GM19467 (cell line): ENCODE measurements around the gene CD6.

ENCODE experiments used
- ATAC-seq: cut with Tn5 transposase; IDR thresholded peaks from one replicate; pipeline ENCODE4 v1.9.1; 2021; ENCODE audit warnings: mild to moderate bottlenecking, moderate library complexity; ENCODE audit not compliant: unreplicated experiment

The CD6 gene

DNA sequence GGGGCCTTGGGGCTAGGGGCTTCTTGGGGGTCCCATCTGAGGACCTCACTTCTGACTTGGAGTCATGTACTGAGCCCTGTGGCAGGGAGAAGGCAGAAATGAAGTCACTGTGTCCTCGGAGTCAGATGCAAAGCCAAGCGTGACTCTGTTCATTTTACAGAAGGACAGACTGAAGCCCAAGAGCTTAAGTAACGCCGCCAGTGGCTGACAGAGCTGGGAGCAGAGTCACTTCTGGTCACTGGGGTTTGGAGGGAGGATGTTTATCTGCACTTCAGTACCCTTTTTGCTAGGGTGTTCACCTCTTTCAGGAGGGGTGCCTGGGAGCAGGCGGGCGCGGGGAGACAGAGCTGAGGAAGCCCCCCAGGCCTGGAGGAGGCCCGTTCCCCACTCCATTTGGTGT lies 10.7 kb downstream of the CD6 start:
- ATAC-seq = no peak

DNA sequence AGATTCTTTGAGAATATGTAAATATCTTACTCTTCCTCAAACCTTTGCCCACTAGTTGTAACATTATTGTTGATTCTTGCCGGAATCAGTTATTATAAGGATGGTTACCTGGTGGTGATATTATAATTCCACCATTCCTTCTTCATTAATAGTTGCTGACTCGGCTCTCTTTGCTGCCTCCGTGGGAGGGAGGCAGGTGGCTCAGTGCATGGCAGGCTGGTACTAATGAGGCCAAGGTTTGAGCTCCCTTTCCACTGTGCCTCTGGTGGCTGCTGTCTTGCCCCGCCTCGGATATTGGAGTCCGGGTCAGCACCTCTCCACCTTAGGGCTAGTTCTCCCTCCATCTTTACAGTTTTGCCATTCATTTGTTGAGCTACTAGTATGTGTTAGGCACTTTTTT lies 12.7 kb downstream of the CD6 start:
- no peak for ATAC-seq

DNA sequence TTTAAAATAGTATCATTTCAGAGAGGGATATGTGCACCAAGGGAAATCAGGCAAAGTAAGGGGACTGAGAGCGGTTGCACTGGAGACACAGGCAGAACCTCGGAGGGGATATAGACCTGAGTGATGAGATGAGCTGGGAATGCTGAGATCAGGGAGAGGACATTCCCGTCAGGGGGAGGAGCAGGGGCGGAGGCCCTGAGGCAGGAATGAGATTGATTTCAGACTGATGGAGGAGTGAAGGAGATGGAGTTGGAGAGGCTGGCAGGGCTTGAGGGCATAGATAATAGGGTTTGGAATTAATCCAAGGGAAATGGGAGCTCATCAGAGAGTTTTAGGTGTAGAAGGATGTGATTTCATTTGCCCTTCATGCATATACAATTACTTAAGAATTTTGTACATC lies 13.2 kb downstream of the CD6 start:
- ATAC-seq = no peak

DNA sequence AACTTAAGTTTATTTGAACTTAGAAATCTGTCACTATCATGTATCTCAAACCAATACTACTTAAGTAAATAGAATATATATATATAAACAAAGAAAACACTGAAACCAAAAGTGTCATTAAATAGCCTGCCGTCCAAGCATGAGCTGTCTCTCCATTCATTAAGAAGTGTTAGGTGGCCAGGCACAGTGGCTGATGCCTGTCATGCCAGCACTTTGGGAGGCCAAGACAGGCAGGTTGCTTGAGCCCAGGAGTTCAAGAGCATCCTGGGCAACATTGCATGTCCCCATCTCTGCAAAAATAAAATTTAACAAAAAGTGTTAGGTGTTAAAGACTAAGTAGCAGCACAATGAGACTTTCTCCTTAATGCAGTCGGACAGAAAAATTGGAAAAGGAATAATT lies 14.0 kb downstream of the CD6 start:
- no peak for ATAC-seq

DNA sequence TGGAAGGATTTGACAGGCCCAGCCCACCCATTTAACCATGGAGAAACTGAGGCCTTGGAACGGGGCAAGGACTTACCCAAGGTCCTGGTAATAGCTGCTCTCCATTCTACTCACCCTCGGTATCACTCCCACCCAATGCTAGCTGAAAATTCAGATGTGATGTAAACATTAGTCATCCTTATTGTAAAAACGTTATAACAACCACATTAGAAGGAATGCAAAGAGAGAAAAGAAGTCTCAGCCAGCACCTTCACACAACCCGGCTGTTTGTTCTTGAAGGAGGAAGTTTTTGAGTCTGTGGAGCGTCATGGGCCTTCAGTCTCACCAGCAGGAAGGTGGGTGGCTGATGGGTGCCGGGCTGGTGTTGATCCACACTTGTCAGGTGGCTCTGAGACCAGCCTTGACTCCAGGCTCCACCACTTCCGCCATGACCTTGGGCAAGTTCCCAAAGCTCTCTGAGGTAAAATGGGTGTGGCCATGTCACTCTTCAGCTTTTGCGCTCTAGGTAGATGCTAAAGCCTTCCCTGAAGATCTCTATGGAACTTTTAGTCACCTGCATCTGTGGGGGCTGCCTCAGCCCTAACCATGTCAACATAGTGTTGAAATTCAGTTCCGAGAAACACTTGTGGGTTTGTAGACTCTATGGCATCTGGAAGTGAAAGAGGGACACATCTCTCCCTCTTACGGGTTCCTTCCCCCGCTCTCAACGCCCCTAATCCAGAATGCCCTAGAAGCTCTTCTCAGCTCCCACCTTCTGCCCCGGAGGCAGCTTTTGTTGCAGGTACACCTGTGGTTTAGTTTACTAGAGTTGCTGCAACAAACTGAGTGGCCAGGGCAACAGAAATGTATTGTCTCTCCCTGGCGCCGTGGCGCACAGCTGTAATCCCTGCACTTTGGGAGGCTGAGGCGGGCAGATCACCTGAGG lies 14.8 kb downstream of the CD6 start:
- ATAC-seq = no peak

DNA sequence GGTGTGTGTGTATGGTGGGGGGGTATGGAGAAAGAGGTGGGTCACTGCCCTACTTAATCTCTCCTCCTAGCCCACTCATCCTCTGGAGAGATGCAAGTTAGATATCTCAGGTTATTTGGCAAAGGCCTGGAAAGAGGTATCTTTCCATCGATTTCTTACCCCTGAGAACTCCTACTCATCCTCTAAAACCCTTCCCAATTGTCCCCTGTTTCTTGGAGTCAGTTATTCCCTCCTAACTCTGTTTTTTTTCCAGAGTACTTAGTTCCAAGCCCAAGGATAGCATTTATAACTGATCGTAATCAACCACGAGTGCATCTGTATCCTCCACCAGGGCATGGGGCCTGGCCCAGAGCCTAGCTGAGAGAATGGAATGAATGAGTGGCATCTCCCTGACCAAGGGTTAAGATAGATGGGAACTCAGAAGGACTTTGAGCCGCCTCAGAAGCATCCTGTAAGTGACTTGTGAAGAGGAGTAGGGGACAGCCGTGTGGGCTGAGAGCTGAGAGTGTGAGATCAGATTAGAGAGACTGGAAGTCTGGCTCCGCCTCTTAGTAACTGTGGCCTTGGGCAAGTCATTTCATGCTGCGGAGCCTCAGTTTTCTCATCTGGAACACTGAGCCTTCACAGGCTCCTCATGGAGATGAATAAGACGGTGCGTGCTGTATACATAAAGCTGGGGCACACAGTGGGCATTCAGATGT lies 16.2 kb downstream of the CD6 start:
- ATAC-seq = no peak

DNA sequence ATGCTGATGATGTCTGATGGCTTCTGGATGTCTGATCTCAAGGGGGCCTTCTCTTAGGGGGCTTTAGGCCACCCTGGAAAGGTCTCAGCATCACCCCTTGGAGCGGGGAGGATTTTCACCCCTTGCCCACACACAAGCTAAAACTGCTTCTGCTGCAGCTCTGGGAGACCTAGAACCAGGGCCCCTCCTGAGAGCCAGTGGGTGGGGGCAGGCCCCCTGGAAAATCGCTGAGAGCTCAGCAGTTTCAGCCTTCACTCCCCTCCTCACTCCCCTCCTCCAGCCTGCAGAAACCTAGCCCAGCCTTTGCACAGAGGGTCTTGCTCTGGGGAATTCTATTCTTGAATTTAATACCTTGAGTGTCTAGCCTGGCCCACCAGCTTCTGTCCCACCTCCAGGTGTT lies 17.2 kb downstream of the CD6 start:
- no peak for ATAC-seq

DNA sequence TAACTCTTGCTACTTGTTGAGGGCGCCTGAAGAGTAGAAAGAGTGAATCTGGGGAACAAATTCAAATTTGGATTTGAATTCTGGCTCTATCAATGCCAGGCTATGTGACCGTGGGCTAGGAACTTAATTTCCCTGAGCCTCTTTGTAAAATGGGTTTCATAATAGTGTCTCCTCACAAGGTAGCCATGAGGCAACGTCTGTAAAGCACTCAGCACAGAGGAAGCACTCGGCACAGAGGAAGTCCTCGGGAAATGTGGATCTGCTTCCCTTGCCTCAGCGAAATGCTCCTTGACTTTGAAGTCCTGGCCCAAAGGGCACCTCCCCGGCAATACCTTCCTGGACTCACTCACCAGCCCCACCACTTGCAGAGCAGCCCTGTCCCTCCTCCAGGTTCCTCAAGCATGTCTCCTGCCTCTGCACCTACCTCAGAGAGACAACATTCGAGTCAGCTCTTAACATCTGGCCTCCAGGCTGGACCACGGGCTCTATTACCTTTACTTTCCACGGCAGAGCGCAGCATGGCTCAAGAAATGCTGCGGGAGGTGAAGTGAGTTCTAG lies 17.7 kb downstream of the CD6 start:
- no peak for ATAC-seq

DNA sequence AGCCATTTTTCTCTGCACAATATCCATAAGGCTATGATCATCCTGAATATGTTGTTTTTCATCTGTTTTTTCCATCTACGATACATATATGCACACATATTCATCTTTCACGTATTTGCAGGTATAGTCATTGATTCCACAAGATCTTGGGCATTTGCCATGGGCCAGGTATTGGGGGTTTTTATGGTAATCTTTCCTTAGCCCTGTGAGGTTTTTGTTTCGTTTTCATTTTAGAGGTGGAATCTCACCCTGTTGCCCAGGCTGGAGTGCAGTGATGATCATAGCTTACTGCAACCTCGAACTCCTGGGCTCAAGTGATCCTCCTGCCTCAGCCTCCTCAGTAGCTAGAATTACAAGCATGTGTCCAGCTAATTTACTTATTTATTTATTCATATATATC lies 20.0 kb downstream of the CD6 start:
- ATAC-seq = no peak

DNA sequence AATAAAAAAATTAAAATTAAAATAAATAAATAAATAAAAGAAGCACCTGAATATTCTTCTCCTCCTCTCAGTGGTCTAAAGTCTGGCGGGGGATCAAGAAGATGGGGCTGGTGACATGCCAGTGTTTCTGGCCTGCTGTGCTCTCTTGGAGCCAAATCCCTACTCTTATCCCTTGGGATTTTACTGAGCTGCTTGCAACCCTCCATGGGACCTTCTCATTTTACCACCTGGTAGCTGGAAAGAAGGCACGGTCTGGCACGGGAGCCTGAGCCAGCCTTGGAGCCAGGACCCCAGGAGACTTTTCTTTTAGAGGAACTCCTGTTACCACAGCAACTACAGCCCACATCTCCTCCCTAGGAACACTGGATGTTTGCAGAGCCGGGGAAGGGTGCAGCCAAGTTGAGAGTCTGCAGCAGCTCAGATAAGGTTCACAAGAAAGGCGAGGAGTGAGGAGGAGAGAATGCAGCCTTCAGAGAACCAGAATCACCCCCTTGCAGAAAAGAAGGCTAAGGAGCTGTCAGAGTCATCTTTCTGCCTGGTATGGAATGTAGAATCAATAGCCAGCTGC lies 21.4 kb downstream of the CD6 start:
- ATAC-seq = no peak

DNA sequence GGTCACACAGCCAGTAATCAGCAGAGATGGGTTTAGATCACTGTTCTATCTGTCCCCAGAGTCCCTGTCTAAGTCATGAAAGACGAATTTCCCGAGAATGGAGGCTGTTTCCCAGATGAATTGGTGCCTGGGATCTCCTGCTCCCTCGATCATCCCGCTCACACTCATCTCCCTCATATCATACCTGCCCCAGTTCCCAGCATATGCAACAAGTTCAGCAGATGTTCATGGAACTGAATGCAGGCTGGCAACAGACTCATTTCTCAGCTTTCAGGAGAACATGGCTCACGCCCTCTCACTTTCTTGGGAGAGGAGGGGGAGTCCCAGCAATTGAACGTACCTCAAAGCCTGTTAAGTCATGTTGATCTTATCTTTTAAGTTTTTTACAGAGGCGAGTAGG lies 22.1 kb downstream of the CD6 start:
- no peak for ATAC-seq

DNA sequence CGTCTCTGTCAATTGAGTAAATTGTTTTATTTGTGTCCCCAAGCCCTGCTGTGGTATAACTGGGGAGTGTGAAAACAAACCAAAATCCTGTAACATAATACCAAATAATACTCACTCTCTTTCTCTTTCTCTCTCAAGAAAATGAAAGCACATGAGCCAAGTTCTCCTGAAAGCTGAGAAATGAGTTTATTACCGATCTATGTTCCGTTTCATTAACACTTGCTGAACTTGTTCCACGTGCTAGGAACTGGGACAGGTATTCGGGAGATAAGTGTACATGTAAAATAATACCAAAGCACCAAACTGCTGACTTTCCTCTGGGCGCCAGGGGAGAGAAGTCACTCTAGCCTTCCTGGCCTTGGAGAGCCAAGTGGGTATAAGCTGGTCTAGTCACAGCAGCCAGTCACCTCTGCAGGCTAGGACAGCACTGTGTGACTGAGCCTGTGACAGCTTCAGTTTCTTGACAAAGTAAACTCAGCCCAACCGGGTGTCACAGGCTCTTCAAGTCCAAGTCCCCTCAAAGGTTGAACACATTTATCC lies 23.1 kb downstream of the CD6 start:
- ATAC-seq = no peak

DNA sequence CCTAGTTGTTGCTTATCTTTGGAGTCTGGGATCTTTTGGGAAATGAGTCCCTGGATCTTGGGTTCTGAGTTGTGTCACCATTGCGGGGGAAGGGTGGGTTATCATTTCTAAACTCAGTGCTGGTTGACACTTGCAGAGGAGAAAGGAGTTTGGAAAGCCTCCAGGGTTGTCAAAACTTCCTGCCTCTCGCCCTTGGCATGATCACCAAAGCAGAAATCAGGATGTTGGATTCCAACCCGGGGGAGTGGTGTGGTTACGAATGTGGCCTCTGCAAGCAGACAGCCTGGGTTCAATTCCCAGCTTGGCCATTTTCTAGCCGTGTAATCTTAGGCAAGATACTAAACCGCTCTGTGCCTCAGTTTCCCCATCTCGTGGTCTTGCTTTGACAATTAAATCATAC lies 24.3 kb downstream of the CD6 start:
- ATAC-seq = no peak

DNA sequence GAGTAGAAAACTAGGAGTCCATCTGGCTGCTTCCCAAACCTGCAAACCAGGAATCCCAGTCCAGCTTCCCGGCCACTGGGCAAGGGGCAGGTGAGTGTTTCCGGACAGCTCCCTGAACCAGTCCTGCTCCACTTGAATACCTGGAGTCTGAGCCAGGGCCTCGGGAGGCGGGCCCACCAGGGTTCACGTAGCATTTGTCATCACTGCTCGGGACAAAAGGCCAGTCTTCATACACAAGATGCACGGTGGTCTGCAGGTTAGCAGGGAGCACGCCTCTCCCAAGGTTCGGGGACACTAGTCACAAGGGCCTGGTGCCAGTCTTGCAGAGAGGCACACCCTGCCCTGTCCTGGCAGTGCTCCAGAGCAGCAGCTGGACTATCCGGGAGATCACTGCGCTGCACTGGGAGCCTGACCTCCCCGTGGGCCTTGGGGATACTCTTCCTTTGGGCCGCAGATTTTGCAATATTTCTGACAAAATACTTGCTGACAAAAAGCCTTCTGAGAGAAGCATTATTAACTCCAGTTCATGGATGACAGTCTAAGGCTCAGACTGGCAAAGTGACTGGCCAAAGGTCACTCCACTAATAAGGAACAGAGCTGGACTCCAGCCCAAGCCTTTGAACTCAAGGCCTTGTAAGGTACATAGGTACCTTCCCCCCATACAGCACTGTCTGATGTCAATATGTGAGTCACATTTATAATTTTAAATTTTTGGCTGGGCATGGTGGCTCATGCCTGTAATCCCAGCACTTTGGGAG lies 25.1 kb downstream of the CD6 start:
- ATAC-seq = no peak

DNA sequence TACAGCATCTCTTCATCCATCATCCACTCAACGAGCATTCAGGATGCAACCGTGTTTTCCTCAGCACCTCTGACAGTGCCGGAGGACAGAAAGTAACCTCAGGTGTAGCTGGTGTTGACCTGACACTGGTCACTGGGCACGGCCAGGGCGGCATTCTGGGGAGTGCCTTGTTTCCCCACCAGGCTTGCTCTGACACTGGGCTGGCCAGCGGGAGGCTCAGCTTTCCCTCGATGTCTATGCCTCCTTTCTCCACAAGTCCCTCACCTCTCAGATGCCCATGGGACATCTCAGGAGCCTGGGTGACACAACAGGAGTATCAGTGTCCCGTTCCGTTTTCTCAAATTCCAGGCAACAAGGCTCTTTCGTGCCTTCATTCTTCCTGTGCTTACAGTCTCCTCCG lies 28.9 kb downstream of the CD6 start:
- no peak for ATAC-seq

DNA sequence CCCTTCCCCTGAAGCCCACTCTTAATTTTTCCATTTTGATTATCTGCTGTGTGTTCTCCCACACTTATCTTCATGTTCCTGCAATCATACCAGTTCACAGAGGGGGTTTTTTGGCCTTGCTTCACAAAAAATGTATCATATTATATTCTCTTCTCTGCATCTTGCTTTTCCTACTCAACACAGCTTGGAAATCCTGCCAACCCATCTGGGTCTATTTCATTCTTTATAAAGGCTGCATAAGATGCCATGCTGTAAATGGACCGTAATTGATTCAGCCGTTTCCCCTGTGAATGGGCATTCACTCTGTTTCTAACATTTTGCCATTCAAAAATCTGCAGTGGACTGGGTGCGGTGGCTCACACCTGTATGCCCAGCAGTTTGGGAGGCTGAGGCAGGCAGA lies 30.5 kb downstream of the CD6 start:
- no peak for ATAC-seq

DNA sequence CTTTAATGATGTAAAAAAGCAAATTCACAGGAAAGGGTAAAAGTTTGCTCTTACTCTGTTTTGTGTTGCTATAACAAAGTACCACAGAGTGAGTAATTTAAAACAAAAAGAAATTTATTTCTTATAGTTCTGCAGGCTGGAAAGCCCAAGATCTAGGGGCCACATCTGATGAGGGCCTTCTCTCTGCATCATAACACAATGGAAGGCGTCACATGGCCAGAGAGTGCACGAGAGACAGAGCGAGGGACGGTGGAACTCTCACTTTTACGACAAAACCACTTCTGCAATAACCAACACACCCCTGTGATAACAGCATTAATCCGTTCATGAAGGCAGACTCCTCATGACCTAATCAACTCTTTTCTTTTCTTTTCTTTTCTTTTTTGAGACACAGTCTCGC lies 31.1 kb downstream of the CD6 start:
- ATAC-seq = no peak

DNA sequence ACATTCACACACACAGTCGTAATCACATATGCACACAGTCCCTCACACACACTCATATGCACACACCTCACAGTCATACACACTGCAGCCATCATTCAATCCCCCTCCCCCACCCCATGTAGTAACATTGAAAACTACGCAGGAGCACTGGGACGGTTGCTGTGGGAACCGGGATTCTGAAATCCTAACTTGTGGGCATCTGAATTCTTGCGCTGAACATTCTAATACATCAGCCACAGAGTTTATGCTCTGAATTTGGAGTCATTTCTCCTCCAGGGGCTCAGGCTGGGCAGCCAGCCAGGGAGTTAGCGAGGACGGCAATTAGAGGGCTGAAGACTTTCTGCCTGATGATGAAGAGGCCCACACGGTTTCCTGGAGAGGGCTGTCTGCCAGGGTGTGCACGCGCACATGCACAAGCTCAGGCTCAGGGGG lies 32.7 kb downstream of the CD6 start:
- no peak for ATAC-seq

DNA sequence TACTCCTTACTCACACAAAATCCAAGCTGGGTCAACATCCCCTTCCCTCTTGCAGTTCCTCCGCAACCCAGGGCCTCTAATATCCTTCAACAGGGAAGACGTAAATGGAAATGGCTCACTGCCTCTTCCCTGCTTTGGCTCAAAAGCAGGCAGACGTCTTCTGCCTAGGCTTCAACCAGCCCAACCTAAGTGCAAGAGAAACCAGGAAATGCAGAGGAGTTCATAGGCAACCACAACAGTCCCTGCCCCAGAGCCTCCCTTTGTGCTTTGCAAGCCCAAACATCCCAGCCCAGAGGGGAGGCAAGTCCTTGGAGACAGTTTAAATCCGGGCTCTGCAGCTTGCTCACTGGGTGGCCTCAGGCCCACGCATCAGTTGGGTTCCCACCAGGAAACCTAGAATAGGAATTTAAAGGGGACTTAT lies 33.3 kb downstream of the CD6 start:
- no peak for ATAC-seq

DNA sequence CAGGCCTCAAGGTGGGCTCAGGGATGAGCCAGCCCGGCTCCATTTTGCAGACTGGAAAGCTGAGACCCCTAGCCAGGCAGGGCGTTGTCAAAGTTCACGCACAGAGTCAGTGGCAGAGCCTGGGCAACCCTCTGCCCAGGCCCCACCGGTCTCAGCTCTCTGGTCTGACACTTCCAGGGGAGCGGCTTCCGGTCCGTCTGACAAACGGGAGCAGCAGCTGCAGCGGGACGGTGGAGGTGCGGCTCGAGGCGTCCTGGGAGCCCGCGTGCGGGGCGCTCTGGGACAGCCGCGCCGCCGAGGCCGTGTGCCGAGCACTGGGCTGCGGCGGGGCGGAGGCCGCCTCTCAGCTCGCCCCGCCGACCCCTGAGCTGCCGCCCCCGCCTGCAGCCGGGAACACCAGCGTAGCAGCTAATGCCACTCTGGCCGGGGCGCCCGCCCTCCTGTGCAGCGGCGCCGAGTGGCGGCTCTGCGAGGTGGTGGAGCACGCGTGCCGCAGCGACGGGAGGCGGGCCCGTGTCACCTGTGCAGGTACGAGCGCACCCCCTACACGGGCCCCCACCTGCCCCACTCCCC lies 36.0 kb downstream of the CD6 start:
- no peak for ATAC-seq
